Smooth muscle cell (in vitro differentiated cells): ENCODE results near the gene E2F4. TPM values are rescaled to one million over a fixed set of nuclear protein-coding genes. Genes with fewer than 3 reads are reported as not detected.

Experiments used
- DNase-seq: peaks from one replicate; lab custom pipeline; 2025; ENCODE audit not compliant: unreplicated experiment; lab: John Stamatoyannopoulos, UW
- H2AFZ ChIP-seq: fragments of 200-600 bp; sonication (generic); 2 replicates; pipeline ENCODE4 v1.6.0; 2016; ENCODE audit warnings: antibody characterized with exemption, low read depth, mild to moderate bottlenecking
- H3F3A ChIP-seq: fragments of 200-600 bp; sonication (generic); 2 replicates; pipeline ENCODE4 v1.6.0; 2017; ENCODE audit warnings: antibody characterized with exemption, low read depth
- H3K27ac ChIP-seq: fragments of 200-600 bp; sonication (generic); 2 replicates; pipeline ENCODE4 v1.5.1; 2016; ENCODE audit warnings: low read depth, mild to moderate bottlenecking
- H3K27me3 ChIP-seq: fragments of 200-600 bp; sonication (generic); 2 replicates; pipeline ENCODE4 v1.6.1; 2016; ENCODE audit warnings: low read depth, mild to moderate bottlenecking
- H3K36me3 ChIP-seq: fragments of 200-600 bp; sonication (generic); 2 replicates; pipeline ENCODE4 v1.5.1; 2016; ENCODE audit warnings: low read depth
- H3K4me1 ChIP-seq: fragments of 200-600 bp; sonication (generic); 2 replicates; pipeline ENCODE4 v1.5.1; 2016; ENCODE audit warnings: low read depth
- H3K4me2 ChIP-seq: fragments of 200-600 bp; sonication (generic); 2 replicates; pipeline ENCODE4 v1.6.0; 2016; ENCODE audit warnings: mild to moderate bottlenecking
- H3K4me3 ChIP-seq: fragments of 200-600 bp; sonication (generic); 2 replicates; pipeline ENCODE4 v1.5.1; 2016; ENCODE audit warnings: mild to moderate bottlenecking
- H3K79me2 ChIP-seq: fragments of 200-600 bp; sonication (generic); 2 replicates; pipeline ENCODE4 v1.6.0; 2016; ENCODE audit warnings: low read depth, mild to moderate bottlenecking
- H3K9ac ChIP-seq: fragments of 200-600 bp; sonication (generic); 2 replicates; pipeline ENCODE4 v1.6.0; 2016; ENCODE audit warnings: low read depth
- H3K9me3 ChIP-seq: fragments of 200-600 bp; sonication (generic); replicated peaks from 2 replicates; pipeline ENCODE4 v1.5.1; 2016; ENCODE audit warnings: low read depth
- H4K20me1 ChIP-seq: fragments of 200-600 bp; sonication (generic); 2 replicates; pipeline ENCODE4 v1.6.0; 2016; ENCODE audit warnings: low read depth
- CTCF ChIP-seq: fragments of 200-600 bp; sonication (generic); IDR thresholded peaks from 2 replicates; pipeline ENCODE4 v1.5.1; 2017; ENCODE audit warnings: borderline replicate concordance, mild to moderate bottlenecking, antibody characterized with exemption; ENCODE audit not compliant: insufficient read depth, poor library complexity, severe bottlenecking
- WGBS: methylation state at CpG from one replicate; pipeline ENCODE4 v1.1.7; 2016; ENCODE audit warnings: low lambda C conversion rate; 5-methylcytosine and 5-hydroxymethylcytosine counted together
- polyA plus RNA-seq: library from polyadenylated mRNA; unstranded; fragments of >200 nt; fragmentation: Nextera tagmentation; extraction: Ambion mirVana; gene quantifications from 2 replicates; pipeline ENCODE4 v1.2.1, GENCODE V29; 2016
- total RNA-seq: library from RNA; depleted of rRNA; stranded (reverse); fragments of >200 nt; gene quantifications from 2 replicates; pipeline ENCODE4 v1.2.3, GENCODE V29; 2014

The E2F4 gene
- total and polyA plus RNA-seq, 2 experiments from 2014 or later, result 49.9 to 53.8 TPM

GRCh38 chr16:67162506-67163163 lies 29.3 kb upstream of the E2F4 start:
- no peaks in the 10 kb centered on the region for H3K79me2 ChIP-seq
- peak overlapping the region; percentile 87 for H3K4me2 ChIP-seq
- peaks cover 11% of the 10 kb centered on the region for H3K4me1 ChIP-seq
- no peaks in the 10 kb centered on the region for H3K9me3 ChIP-seq
- H2AFZ ChIP-seq, result no peak overlapping the region
- H3K4me3 ChIP-seq, result peak overlapping the region; percentile 40
- peaks cover 40% of the 10 kb centered on the region for H4K20me1 ChIP-seq
- no peaks in the 10 kb centered on the region for H3F3A ChIP-seq
- peaks cover 72% of the 10 kb centered on the region for H3K27me3 ChIP-seq
- H3K36me3 ChIP-seq, result no peaks in the 10 kb centered on the region
- H3K9ac ChIP-seq, result no peak overlapping the region
- no peak for DNase-seq
- TF ChIP-seq CTCF, result no peak
- H3K27ac ChIP-seq, result no peak overlapping the region
- 8% methylated on average over 44 of the region's 44 CpGs for WGBS

GRCh38 chr16:67163164-67163998 lies 28.6 kb upstream of the E2F4 start:
- Histone ChIP-seq H3K36me3 (no peaks in the 10 kb centered on the region), H2AFZ (no peak overlapping the region), H3K4me2 (peak overlapping the region; percentile 87), H3K27ac (no peak overlapping the region), H3K27me3 (peaks cover 65% of the 10 kb centered on the region), H4K20me1 (peaks cover 33% of the 10 kb centered on the region), H3K9me3 (no peaks in the 10 kb centered on the region), H3K4me3 (peak overlapping the region; percentile 40), H3F3A (no peaks in the 10 kb centered on the region), H3K4me1 (peaks cover 11% of the 10 kb centered on the region), H3K79me2 (no peaks in the 10 kb centered on the region), H3K9ac (no peak overlapping the region)
- DNase-seq, result no peak
- TF ChIP-seq CTCF, result no peak
- 5% methylated on average over 90 of the region's 99 CpGs for WGBS

- 6% methylated on average over 34 of the region's 34 CpGs for WGBS
- Histone ChIP-seq H3F3A (no peaks in the 10 kb centered on the region), H3K79me2 (no peaks in the 10 kb centered on the region), H4K20me1 (peaks cover 29% of the 10 kb centered on the region), H3K9ac (no peak overlapping the region), H3K36me3 (no peaks in the 10 kb centered on the region), H2AFZ (no peak overlapping the region), H3K27ac (no peak overlapping the region), H3K4me1 (peaks cover 13% of the 10 kb centered on the region), H3K4me3 (peak overlapping the region; percentile 40), H3K27me3 (peaks cover 65% of the 10 kb centered on the region), H3K9me3 (no peaks in the 10 kb centered on the region), H3K4me2 (peak overlapping the region; percentile 87)
- no peak for TF ChIP-seq CTCF
- DNase-seq, result no peak
These were observed 27.9 kb upstream of the E2F4 start for GRCh38 chr16:67163999-67164558.
